Peyer's patch (tissue), 4 donors: Measurements from ENCODE around the gene TTC9B. TPM values are rescaled to one million over a fixed set of nuclear protein-coding genes. Genes with fewer than 3 reads are reported as not detected.

Experiments used
- DNase-seq, 3 donors: peaks; one replicate each; pipeline ENCODE4 v3.0.0-alpha.2; 2017 to 2019
- H3K27ac ChIP-seq, 4 donors: fragments of 200-600 bp; sonication (generic); one replicate each; pipeline ENCODE4 v1.5.1; 2016 to 2019
- H3K27me3 ChIP-seq, 2 donors: fragments of 200-600 bp; sonication (generic); one replicate each; pipeline ENCODE4 v1.5.1; 2019
- H3K36me3 ChIP-seq, 3 donors: fragments of 200-600 bp; sonication (generic); one replicate each; pipeline ENCODE4 v1.5.1; 2016 to 2019
- H3K4me1 ChIP-seq, 4 donors: fragments of 200-600 bp; sonication (generic); one replicate each; pipeline ENCODE4 v1.5.1; 2016 to 2019
- H3K4me3 ChIP-seq, 4 donors: fragments of 200-600 bp; sonication (generic); 1 replicate in 3 of 4; 2 replicates in 1 of 4; pipeline ENCODE4 v1.5.1; 2016 to 2019; ENCODE audit warnings: mild to moderate bottlenecking in 1 of 4
- H3K9me3 ChIP-seq, 4 donors: fragments of 200-600 bp; sonication (generic); one replicate each; pipeline ENCODE4 v1.5.1; 2016 to 2019; ENCODE audit warnings: mild to moderate bottlenecking in 1 of 4
- CTCF ChIP-seq, 6 experiments: fragments of 450-650 bp in 4 of 6; fragments of 200-600 bp in 2 of 6; sonication (generic) in 1 of 6; IDR thresholded peaks; one replicate each; pipeline ENCODE4 v1.5.1; 2017 to 2019; ENCODE audit warnings: antibody characterized with exemption in 6 of 6, mild to moderate bottlenecking in 3 of 6, moderate library complexity in 1 of 6
- POLR2A ChIP-seq, 2 donors: fragments of 450-650 bp; IDR thresholded peaks; one replicate each; pipeline ENCODE4 v1.5.1; 2017; ENCODE audit warnings: antibody characterized with exemption in 2 of 2, mild to moderate bottlenecking in 2 of 2, moderate library complexity in 2 of 2
- total RNA-seq, 4 donors: library from RNA; depleted of rRNA; stranded (reverse); fragments of >200 nt; gene quantifications; one replicate each; pipeline ENCODE4 v1.1.0, GENCODE V29; 2016

Gene TTC9B
- total RNA-seq, 4 donors from 2014 or later = not detected

GRCh38 chr19:40257096-40257517, 38.9 kb upstream of the TTC9B start:
- Histone ChIP-seq H3K36me3 (peaks cover 0 to 42% (median 0%) of the 10 kb centered on the region in 3 donors), H3K4me1 (peaks cover 0 to 14% (median 0%) of the 10 kb centered on the region in 4 donors), H3K27me3 (no peaks in the 10 kb centered on the region), H3K4me3 (no peak overlapping the region), H3K9me3 (no peaks in the 10 kb centered on the region), H3K27ac (no peak overlapping the region)
- no peak for DNase-seq
- TF ChIP-seq POLR2A (IDR thresholded peaks at IDR 0.05) (no peak), CTCF (IDR thresholded peaks at IDR 0.05) (no peak)

GRCh38 chr19:40256512-40256911, 38.3 kb upstream of the TTC9B start:
- H3K27me3 ChIP-seq = no peaks in the 10 kb centered on the region
- H3K9me3 ChIP-seq = no peaks in the 10 kb centered on the region
- peaks cover 0 to 14% (median 0%) of the 10 kb centered on the region in 4 donors for H3K4me1 ChIP-seq
- peaks cover 0 to 44% (median 0%) of the 10 kb centered on the region in 3 donors for H3K36me3 ChIP-seq
- H3K4me3 ChIP-seq = no peak overlapping the region
- DNase-seq = no peak
- no peak overlapping the region for H3K27ac ChIP-seq
- TF ChIP-seq POLR2A (IDR thresholded peaks at IDR 0.05) (no peak), CTCF (IDR thresholded peaks at IDR 0.05) (no peak)

- H3K4me1 ChIP-seq = peaks cover 0 to 14% (median 0%) of the 10 kb centered on the region in 4 donors
- TF ChIP-seq CTCF (IDR thresholded peaks at IDR 0.05) (no peak), POLR2A (IDR thresholded peaks at IDR 0.05) (no peak)
- peaks cover 0 to 47% (median 0%) of the 10 kb centered on the region in 3 donors for H3K36me3 ChIP-seq
- DNase-seq = no peak
- H3K27me3 ChIP-seq = no peaks in the 10 kb centered on the region
- no peaks in the 10 kb centered on the region for H3K9me3 ChIP-seq
- no peak overlapping the region for H3K4me3 ChIP-seq
- no peak overlapping the region for H3K27ac ChIP-seq
These were observed 37.5 kb upstream of the TTC9B start for GRCh38 chr19:40255619-40256166.

GRCh38 chr19:40254714-40255418, 36.7 kb upstream of the TTC9B start:
- Histone ChIP-seq H3K27me3 (no peaks in the 10 kb centered on the region), H3K4me3 (no peak overlapping the region), H3K9me3 (no peaks in the 10 kb centered on the region), H3K27ac (no peak overlapping the region), H3K36me3 (peaks cover 0 to 48% (median 0%) of the 10 kb centered on the region in 3 donors), H3K4me1 (peaks cover 0 to 14% (median 0%) of the 10 kb centered on the region in 4 donors)
- DNase-seq = no peak
- TF ChIP-seq POLR2A (IDR thresholded peaks at IDR 0.05) = no peak
- TF ChIP-seq CTCF (IDR thresholded peaks at IDR 0.05) = no peak

- Histone ChIP-seq H3K27me3 (no peaks in the 10 kb centered on the region), H3K4me3 (no peak overlapping the region), H3K4me1 (peaks cover 0 to 14% (median 0%) of the 10 kb centered on the region in 4 donors), H3K27ac (no peak overlapping the region), H3K36me3 (peaks cover 0 to 52% (median 0%) of the 10 kb centered on the region in 3 donors), H3K9me3 (no peaks in the 10 kb centered on the region)
- DNase-seq = no peak
- TF ChIP-seq CTCF (IDR thresholded peaks at IDR 0.05) (no peak), POLR2A (IDR thresholded peaks at IDR 0.05) (no peak)
These were observed 35.5 kb upstream of the TTC9B start for GRCh38 chr19:40253611-40254092.
